Colonic mucosa (tissue), 4 donors: ENCODE results near the gene ADCY2. TPM values are rescaled to one million over a fixed set of nuclear protein-coding genes. Genes with fewer than 3 reads are reported as not detected.

Experiments
- DNase-seq: peaks from one replicate; pipeline ENCODE4 v3.0.0-alpha.2; 2020
- H3K27ac ChIP-seq: fragments of 200-600 bp; one replicate; pipeline ENCODE4 v1.8.0; 2021
- H3K27me3 ChIP-seq: fragments of 200-600 bp; one replicate; pipeline ENCODE4 v1.8.0; 2021
- H3K36me3 ChIP-seq: fragments of 200-600 bp; one replicate; pipeline ENCODE4 v1.8.0; 2021
- H3K4me1 ChIP-seq: fragments of 200-600 bp; one replicate; pipeline ENCODE4 v1.8.0; 2021; ENCODE audit warnings: mild to moderate bottlenecking
- H3K4me3 ChIP-seq: fragments of 200-600 bp; one replicate; pipeline ENCODE4 v1.8.0; 2021
- H3K9ac ChIP-seq, 2 donors: one replicate each; pipeline ENCODE4 v1.7.0; 2013; ENCODE audit warnings: control low read depth in 2 of 2, low read depth in 2 of 2, low read length in 2 of 2
- H3K9me3 ChIP-seq: fragments of 200-600 bp; one replicate; pipeline ENCODE4 v1.8.0; 2021
- intact Hi-C: fragments of 100-400 bp; cut with DNase I; formaldehyde crosslinking; loops from one replicate; pipeline ENCODE4 v1.14.1; 2022
- total RNA-seq, 2 donors: library from RNA; stranded (reverse); fragmentation: NEBNext Ultra II Directional in 1 of 2; extraction: Animal tissue kit (Norgen Biotek cat#: 25700) in 1 of 2; gene quantifications; one replicate each; pipeline ENCODE4 v1.2.1, GENCODE V29; 2021
- TF ChIP-seq, protein P1 (sequence below): fragments of 200-600 bp; IDR thresholded peaks from one replicate; pipeline ENCODE4 v1.8.0; 2022; ENCODE audit warnings: antibody characterized with exemption, mild to moderate bottlenecking
- donor health status: healthy.
- donor health status: DM: no; HTN: no; CAD: no.
- donor health status: DM: no; HTN: no; CAD: no.

ADCY2 gene
- total RNA-seq, 2 donors from 2014 or later, result 0.67 to 1.9 TPM

DNA sequence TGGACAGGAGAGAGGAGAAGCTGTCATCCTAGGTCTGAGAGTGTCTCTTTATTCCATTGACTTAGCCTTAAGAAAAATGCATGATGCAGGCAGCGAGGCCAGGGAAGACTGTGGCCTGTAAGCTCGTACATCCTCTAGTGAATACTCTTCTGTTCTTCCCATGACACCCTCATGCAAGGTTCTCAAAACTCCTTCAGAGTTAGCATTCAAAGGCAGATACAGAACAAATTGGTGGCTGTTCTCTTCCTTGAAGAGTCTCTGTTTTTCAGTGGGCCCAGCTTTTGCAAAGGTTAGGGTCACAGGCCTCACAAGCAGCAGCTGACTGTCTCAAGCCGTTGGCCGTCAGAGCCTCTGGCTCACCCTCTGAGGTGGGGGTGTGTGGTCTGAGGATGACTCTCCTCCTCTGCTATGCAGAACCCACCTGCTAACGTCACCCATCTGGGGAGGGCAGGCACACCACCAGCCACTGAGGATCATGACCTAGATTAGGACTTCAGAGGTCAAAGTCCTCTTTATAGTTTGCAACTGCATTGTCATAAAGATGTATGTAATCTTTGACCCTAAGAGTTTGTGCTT is 15.1 kb downstream of the ADCY2 start:
- Histone ChIP-seq H3K9ac (no peak overlapping the region), H3K36me3 (no peaks in the 10 kb centered on the region), H3K9me3 (no peaks in the 10 kb centered on the region), H3K4me1 (no peaks in the 10 kb centered on the region), H3K27ac (no peak overlapping the region), H3K4me3 (no peak overlapping the region), H3K27me3 (no peaks in the 10 kb centered on the region)
- intact Hi-C loops, result no loop called here
- TF ChIP-seq, protein P1, sequence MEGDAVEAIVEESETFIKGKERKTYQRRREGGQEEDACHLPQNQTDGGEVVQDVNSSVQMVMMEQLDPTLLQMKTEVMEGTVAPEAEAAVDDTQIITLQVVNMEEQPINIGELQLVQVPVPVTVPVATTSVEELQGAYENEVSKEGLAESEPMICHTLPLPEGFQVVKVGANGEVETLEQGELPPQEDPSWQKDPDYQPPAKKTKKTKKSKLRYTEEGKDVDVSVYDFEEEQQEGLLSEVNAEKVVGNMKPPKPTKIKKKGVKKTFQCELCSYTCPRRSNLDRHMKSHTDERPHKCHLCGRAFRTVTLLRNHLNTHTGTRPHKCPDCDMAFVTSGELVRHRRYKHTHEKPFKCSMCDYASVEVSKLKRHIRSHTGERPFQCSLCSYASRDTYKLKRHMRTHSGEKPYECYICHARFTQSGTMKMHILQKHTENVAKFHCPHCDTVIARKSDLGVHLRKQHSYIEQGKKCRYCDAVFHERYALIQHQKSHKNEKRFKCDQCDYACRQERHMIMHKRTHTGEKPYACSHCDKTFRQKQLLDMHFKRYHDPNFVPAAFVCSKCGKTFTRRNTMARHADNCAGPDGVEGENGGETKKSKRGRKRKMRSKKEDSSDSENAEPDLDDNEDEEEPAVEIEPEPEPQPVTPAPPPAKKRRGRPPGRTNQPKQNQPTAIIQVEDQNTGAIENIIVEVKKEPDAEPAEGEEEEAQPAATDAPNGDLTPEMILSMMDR, result no peak
- no peak for DNase-seq

DNA sequence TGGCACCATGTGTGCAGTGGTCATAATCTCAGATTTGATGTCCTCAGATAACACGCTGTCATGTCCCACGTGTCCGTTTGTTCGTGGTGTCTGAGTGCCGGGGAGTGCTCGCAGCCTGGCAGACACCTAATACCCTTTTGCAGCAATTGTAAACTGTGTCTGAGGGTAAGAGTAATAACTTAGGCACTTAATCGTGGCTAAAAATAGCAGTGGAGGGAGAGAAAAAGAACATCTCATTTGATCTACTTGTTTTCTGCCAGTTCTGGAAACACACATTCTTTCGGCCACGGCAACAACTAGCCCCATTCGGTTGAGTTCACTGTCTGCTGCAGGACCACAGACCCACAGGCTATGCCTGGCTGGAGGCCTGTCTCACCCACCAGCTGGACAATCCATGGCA is 16.5 kb downstream of the ADCY2 start:
- TF ChIP-seq, protein P1, result no peak
- Histone ChIP-seq H3K9me3 (no peaks in the 10 kb centered on the region), H3K27ac (no peak overlapping the region), H3K9ac (no peak overlapping the region), H3K4me1 (no peaks in the 10 kb centered on the region), H3K36me3 (no peaks in the 10 kb centered on the region), H3K27me3 (no peaks in the 10 kb centered on the region), H3K4me3 (no peak overlapping the region)
- DNase-seq, result no peak
- intact Hi-C loops, result no loop called here

DNA sequence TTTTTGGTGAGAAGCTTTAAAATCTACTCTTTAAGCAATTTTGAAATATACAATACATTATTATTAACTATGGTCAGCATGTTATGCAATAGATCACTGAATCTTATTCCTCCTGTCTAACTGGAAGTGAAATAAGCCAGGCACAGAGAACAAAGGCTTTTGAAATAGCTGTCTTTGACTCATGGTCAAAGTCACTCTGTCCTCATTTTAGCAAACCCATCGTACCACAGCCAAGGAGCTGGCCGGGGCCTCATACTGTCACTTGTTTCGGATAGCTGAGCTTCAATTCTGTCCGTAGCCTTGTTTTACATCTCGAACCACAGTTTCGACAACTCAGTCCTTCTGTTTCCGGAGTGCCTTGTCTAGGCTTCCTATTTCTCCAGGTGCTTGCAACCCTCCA is 19.2 kb downstream of the ADCY2 start:
- Histone ChIP-seq H3K9me3 (no peaks in the 10 kb centered on the region), H3K27me3 (no peaks in the 10 kb centered on the region), H3K9ac (no peak overlapping the region), H3K4me1 (no peaks in the 10 kb centered on the region), H3K36me3 (no peaks in the 10 kb centered on the region), H3K4me3 (no peak overlapping the region), H3K27ac (no peak overlapping the region)
- intact Hi-C loops, result no loop called here
- TF ChIP-seq, protein P1, result no peak
- no peak for DNase-seq

DNA sequence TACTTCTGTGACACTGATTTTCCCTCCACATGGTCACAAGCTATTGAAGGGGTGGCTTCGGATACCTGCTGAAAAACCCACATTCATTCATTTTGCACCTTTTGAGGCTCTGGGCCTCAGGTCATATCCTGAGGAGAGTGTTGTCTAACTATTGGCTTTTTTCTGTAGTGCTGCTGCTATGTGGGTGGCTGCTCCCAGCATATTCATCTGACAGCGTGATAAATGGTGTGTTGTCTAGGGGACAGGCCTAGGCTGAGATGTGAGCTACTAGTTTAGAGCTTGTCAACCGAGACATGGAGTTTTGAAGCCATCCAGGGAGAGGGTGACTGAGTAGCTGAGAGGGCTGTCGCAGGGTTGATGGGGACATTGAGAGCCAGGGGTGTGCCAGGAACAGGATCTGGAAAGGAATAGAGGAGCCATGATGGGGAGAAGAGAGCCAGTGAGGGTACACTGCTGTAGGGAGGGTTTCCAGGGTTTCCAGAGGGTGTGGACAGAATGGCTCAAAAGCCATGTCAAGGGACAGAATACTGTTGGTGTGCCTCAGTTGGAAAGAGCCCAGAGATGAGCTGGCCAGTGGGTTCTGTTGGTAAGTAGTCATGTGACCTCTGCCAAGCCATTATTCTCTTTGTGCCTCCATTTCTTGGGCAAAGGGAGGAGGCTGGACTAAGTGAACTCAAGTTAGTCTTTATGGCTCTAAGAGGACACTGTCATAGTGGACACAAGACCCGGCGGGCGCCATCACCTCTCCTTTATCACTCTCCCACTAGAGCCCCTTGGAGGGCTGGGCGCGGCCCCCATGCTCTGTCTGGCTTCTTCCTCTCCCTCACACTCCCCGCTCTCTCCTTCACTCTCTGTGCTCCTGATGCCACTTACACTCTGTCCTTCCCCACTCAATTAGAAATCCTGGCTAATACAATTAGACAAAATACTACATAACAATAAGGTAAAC is 19.9 kb downstream of the ADCY2 start:
- no peak overlapping the region for H3K9ac ChIP-seq
- no peaks in the 10 kb centered on the region for H3K9me3 ChIP-seq
- H3K4me1 ChIP-seq, result no peaks in the 10 kb centered on the region
- no peaks in the 10 kb centered on the region for H3K36me3 ChIP-seq
- no peak overlapping the region for H3K27ac ChIP-seq
- no peak overlapping the region for H3K4me3 ChIP-seq
- no peak for DNase-seq
- intact Hi-C loops, result no loop called here
- no peaks in the 10 kb centered on the region for H3K27me3 ChIP-seq
- TF ChIP-seq, protein P1, result no peak

DNA sequence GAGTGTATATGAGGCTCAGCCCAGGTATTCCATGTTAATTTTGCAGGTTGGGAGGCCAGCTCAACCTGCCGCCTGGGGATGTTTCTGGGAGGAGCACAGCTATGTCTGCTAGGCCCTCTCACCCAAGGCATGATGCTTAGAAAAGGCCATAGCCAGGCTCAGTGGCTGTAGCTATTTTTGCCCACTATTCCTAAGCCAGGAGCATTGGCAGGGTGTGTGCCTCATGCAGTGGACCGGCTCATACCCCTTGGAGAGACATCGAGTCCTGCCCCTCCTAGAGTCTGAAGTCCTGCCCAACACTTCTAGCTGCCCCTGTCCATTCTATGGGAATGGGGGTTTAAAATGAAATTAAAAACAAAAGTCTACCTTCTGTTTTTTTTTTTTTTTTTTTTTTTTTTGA is 22.3 kb downstream of the ADCY2 start:
- TF ChIP-seq, protein P1, result no peak
- intact Hi-C loops, result no loop called here
- no peak overlapping the region for H3K27ac ChIP-seq
- no peak overlapping the region for H3K4me3 ChIP-seq
- no peaks in the 10 kb centered on the region for H3K27me3 ChIP-seq
- H3K9me3 ChIP-seq, result no peaks in the 10 kb centered on the region
- H3K9ac ChIP-seq, result no peak overlapping the region
- no peaks in the 10 kb centered on the region for H3K36me3 ChIP-seq
- H3K4me1 ChIP-seq, result no peaks in the 10 kb centered on the region
- no peak for DNase-seq
